Vagina (tissue), 2 donors: ENCODE results near the gene SHANK1.

ENCODE experiments used
- POLR2A ChIP-seq, 2 donors: fragments of 450-650 bp; IDR thresholded peaks; one replicate each; pipeline ENCODE4 v1.6.1; 2017; ENCODE audit warnings: antibody characterized with exemption in 2 of 2, mild to moderate bottlenecking in 2 of 2, moderate library complexity in 2 of 2
- POLR2AphosphoS5 ChIP-seq, 2 donors: sonication (generic); formaldehyde crosslinking; IDR thresholded peaks; one replicate each; pipeline ENCODE4 v1.9.0; 2017; ENCODE audit warnings: antibody characterized with exemption in 2 of 2, mild to moderate bottlenecking in 2 of 2, low read depth in 1 of 2; ENCODE audit not compliant: insufficient read depth in 1 of 2
- TF ChIP-seq, protein P1 (sequence below), 3 experiments: fragments of 450-650 bp in 2 of 3; fragments of 200-600 bp in 1 of 3; sonication (generic) in 1 of 3; IDR thresholded peaks; one replicate each; pipeline ENCODE4 v1.5.1; 2017 to 2019; ENCODE audit warnings: antibody characterized with exemption in 3 of 3, mild to moderate bottlenecking in 2 of 3, moderate library complexity in 2 of 3

DNA sequence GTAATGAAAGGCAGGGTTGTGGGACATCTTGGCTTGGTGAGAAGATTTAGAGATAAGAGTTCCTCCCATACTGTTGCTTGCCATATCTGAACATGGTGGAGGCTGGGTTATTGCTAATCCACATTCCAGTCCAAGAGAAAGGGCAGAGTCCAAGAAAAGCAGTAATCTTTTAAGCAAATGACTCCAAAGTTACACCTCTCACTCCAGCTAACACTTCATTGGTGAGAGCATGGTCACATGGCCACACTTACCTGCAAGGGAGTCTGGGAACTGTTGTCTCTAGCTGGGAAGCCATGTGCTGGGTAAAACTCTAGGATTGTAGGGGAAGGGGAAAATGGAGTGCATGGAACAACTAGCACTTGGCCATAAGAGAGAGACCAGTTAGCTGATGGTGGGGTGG lies 64.7 kb downstream of the SHANK1 start:
- TF ChIP-seq, protein P1, sequence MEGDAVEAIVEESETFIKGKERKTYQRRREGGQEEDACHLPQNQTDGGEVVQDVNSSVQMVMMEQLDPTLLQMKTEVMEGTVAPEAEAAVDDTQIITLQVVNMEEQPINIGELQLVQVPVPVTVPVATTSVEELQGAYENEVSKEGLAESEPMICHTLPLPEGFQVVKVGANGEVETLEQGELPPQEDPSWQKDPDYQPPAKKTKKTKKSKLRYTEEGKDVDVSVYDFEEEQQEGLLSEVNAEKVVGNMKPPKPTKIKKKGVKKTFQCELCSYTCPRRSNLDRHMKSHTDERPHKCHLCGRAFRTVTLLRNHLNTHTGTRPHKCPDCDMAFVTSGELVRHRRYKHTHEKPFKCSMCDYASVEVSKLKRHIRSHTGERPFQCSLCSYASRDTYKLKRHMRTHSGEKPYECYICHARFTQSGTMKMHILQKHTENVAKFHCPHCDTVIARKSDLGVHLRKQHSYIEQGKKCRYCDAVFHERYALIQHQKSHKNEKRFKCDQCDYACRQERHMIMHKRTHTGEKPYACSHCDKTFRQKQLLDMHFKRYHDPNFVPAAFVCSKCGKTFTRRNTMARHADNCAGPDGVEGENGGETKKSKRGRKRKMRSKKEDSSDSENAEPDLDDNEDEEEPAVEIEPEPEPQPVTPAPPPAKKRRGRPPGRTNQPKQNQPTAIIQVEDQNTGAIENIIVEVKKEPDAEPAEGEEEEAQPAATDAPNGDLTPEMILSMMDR (IDR thresholded peaks at IDR 0.05) = no peak
- TF ChIP-seq POLR2A (IDR thresholded peaks at IDR 0.05) (no peak), POLR2AphosphoS5 (IDR thresholded peaks at IDR 0.05; ENCODE audit: insufficient read depth in 1 of 2, low read depth in 1 of 2) (no peak)
